Pericardium fibroblast (primary cell): ENCODE results near the gene AP1S3. TPM values are rescaled to one million over a fixed set of nuclear protein-coding genes. Genes with fewer than 3 reads are reported as not detected.

Experiments
- total RNA-seq: library from RNA; depleted of rRNA; stranded (reverse); fragments of >200 nt; gene quantifications from 2 replicates; pipeline ENCODE4 v1.2.3, GENCODE V29; 2015

Gene AP1S3
- total RNA-seq: 0.68 and 5.4 TPM in 2 replicates

DNA sequence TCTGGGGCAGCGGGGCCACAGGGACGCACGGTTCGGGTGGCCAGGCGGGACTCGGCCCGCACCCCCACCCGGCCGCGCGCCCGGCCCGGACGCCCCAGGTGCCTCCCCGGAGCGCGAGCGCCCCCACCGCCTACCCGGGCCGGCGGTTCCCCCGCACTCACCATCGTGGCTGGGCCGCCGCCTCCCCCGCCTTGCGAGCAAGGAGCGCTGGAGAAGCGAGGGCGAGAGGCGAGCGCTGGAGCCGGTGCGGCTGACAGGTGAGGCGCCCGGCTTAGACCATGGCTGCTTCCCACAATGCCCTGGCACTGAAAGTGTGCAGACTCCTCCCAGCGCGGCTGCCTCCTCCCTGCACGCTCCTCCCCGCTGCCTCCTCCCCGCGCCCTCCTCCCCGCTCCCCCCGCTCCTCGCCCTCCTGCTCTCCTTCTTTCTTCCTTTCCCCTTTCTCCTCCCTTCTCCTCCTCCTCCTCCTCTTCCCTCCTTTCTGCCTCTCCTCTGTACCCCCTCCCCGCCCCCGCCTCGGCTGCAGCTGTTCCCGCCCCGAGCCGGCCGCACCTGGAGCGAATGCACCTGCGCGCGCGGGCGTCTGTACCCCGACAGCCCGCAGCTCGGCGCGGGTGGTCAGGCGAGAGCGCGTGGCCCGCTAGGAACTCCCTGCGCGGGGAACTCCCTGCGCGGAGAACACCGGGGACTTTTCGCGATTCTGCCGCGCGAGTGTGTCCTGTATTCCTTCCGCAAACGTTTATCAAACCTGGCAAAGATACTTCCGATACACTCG, at the start of gene AP1S3:
Gene AP1S3 (minus strand): TSS at position 296 of the 775 bp plus-strand sequence. CDS start 132 bp downstream, at position 164.

Other genes starting within 250 kb of the AP1S3 start
- gene SCG2, start 235.2 kb downstream of the AP1S3 start, total RNA-seq: 0.47 TPM in 1 of 2 replicates, not detected in the other
- 34.0 and 63.5 TPM in 2 replicates for gene WDFY1, start 107.8 kb upstream of the AP1S3 start, total RNA-seq
- 22.6 and 26.1 TPM in 2 replicates for gene MRPL44, start 119.9 kb upstream of the AP1S3 start, total RNA-seq
- 110 and 463 TPM in 2 replicates for gene SERPINE2, start 201.7 kb upstream of the AP1S3 start, total RNA-seq